Colonic mucosa (tissue), 4 donors: ENCODE measurements around the gene ZMYM2. TPM values are rescaled to one million over a fixed set of nuclear protein-coding genes. Genes with fewer than 3 reads are reported as not detected.

Experiments
- DNase-seq: peaks from one replicate; pipeline ENCODE4 v3.0.0-alpha.2; 2020
- H3K27ac ChIP-seq: fragments of 200-600 bp; one replicate; pipeline ENCODE4 v1.8.0; 2021
- H3K27me3 ChIP-seq: fragments of 200-600 bp; one replicate; pipeline ENCODE4 v1.8.0; 2021
- H3K36me3 ChIP-seq: fragments of 200-600 bp; one replicate; pipeline ENCODE4 v1.8.0; 2021
- H3K4me1 ChIP-seq: fragments of 200-600 bp; one replicate; pipeline ENCODE4 v1.8.0; 2021; ENCODE audit warnings: mild to moderate bottlenecking
- H3K4me3 ChIP-seq: fragments of 200-600 bp; one replicate; pipeline ENCODE4 v1.8.0; 2021
- H3K9ac ChIP-seq, 2 donors: one replicate each; pipeline ENCODE4 v1.7.0; 2013; ENCODE audit warnings: control low read depth in 2 of 2, low read depth in 2 of 2, low read length in 2 of 2
- H3K9me3 ChIP-seq: fragments of 200-600 bp; one replicate; pipeline ENCODE4 v1.8.0; 2021
- CTCF ChIP-seq: fragments of 200-600 bp; IDR thresholded peaks from one replicate; pipeline ENCODE4 v1.8.0; 2022; ENCODE audit warnings: antibody characterized with exemption, mild to moderate bottlenecking
- intact Hi-C: fragments of 100-400 bp; cut with DNase I; formaldehyde crosslinking; loops from one replicate; pipeline ENCODE4 v1.14.1; 2022
- total RNA-seq, 2 donors: library from RNA; stranded (reverse); fragmentation: NEBNext Ultra II Directional in 1 of 2; extraction: Animal tissue kit (Norgen Biotek cat#: 25700) in 1 of 2; gene quantifications; one replicate each; pipeline ENCODE4 v1.2.1, GENCODE V29; 2021
- donor health status: healthy.
- donor health status: DM: no; HTN: no; CAD: no.
- donor health status: DM: no; HTN: no; CAD: no.

Gene ZMYM2
- total RNA-seq, 2 donors from 2014 or later, result 47.6 to 70.1 TPM

- no peak for TF ChIP-seq CTCF
- peaks cover 5% of the 10 kb centered on the region for H3K36me3 ChIP-seq
Measured at GRCh38 chr13:20054586-20054985, 96.1 kb downstream of the ZMYM2 start.

GRCh38 chr13:20057214-20057613 is 98.7 kb downstream of the ZMYM2 start:
- Histone ChIP-seq H3K4me1 (no peaks in the 10 kb centered on the region), H3K9ac (no peak overlapping the region), H3K9me3 (no peaks in the 10 kb centered on the region), H3K27me3 (no peaks in the 10 kb centered on the region), H3K27ac (no peak overlapping the region), H3K4me3 (no peak overlapping the region), H3K36me3 (peaks cover 5% of the 10 kb centered on the region)
- DNase-seq, result no peak
- no peak for TF ChIP-seq CTCF
- intact Hi-C loops, result no loop called here

More at GRCh38 chr13:20054586-20054985, 96.1 kb downstream of the ZMYM2 start:
- intact Hi-C loops, result no loop called here
- H3K4me3 ChIP-seq, result no peak overlapping the region
- no peaks in the 10 kb centered on the region for H3K4me1 ChIP-seq
- H3K27me3 ChIP-seq, result no peaks in the 10 kb centered on the region
- no peak overlapping the region for H3K9ac ChIP-seq
- H3K27ac ChIP-seq, result no peak overlapping the region
- no peak for DNase-seq
- no peaks in the 10 kb centered on the region for H3K9me3 ChIP-seq

- peaks cover 5% of the 10 kb centered on the region for H3K36me3 ChIP-seq
- no peak for TF ChIP-seq CTCF
- intact Hi-C loops, result no loop called here
Measured at GRCh38 chr13:20057963-20058362, 99.4 kb downstream of the ZMYM2 start.

GRCh38 chr13:20058476-20058875 is 99.9 kb downstream of the ZMYM2 start:
- Histone ChIP-seq H3K36me3 (peaks cover 5% of the 10 kb centered on the region), H3K4me3 (no peak overlapping the region), H3K9me3 (no peaks in the 10 kb centered on the region), H3K4me1 (no peaks in the 10 kb centered on the region), H3K27ac (no peak overlapping the region), H3K9ac (no peak overlapping the region), H3K27me3 (no peaks in the 10 kb centered on the region)
- no peak for TF ChIP-seq CTCF
- no peak for DNase-seq
- intact Hi-C loops, result no loop called here

More at GRCh38 chr13:20057963-20058362, 99.4 kb downstream of the ZMYM2 start:
- Histone ChIP-seq H3K27me3 (no peaks in the 10 kb centered on the region), H3K27ac (no peak overlapping the region), H3K9ac (no peak overlapping the region), H3K4me1 (no peaks in the 10 kb centered on the region), H3K4me3 (no peak overlapping the region), H3K9me3 (no peaks in the 10 kb centered on the region)
- DNase-seq, result no peak

GRCh38 chr13:20064128-20064527 is 105.6 kb downstream of the ZMYM2 start:
- Histone ChIP-seq H3K9me3 (no peaks in the 10 kb centered on the region), H3K27me3 (no peaks in the 10 kb centered on the region), H3K4me3 (no peak overlapping the region), H3K36me3 (no peaks in the 10 kb centered on the region), H3K9ac (no peak overlapping the region), H3K27ac (no peak overlapping the region), H3K4me1 (no peaks in the 10 kb centered on the region)
- no peak for DNase-seq
- intact Hi-C loops, result no loop called here
- TF ChIP-seq CTCF, result no peak

GRCh38 chr13:20065516-20065915 is 107.0 kb downstream of the ZMYM2 start:
- intact Hi-C loops, result no loop called here
- TF ChIP-seq CTCF, result no peak
- Histone ChIP-seq H3K27ac (no peak overlapping the region), H3K9ac (no peak overlapping the region), H3K4me1 (no peaks in the 10 kb centered on the region), H3K4me3 (no peak overlapping the region), H3K27me3 (no peaks in the 10 kb centered on the region), H3K9me3 (no peaks in the 10 kb centered on the region), H3K36me3 (peaks cover 5% of the 10 kb centered on the region)
- no peak for DNase-seq
